Measurements from ENCODE around the gene WDR18.

The WDR18 gene, protein sequence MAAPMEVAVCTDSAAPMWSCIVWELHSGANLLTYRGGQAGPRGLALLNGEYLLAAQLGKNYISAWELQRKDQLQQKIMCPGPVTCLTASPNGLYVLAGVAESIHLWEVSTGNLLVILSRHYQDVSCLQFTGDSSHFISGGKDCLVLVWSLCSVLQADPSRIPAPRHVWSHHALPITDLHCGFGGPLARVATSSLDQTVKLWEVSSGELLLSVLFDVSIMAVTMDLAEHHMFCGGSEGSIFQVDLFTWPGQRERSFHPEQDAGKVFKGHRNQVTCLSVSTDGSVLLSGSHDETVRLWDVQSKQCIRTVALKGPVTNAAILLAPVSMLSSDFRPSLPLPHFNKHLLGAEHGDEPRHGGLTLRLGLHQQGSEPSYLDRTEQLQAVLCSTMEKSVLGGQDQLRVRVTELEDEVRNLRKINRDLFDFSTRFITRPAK

GRCh38 chr19:984165-984967 lies at the start of gene WDR18:
TSS of gene WDR18 (plus strand) at chr19:984345. CDS start at chr19:984354, 9 bp downstream.
- DNase-seq (ENCODE audit: low read depth in 2 of 2) = peak; percentile 89 to 91

- DNase-seq (ENCODE audit: low read depth in 2 of 2) = no peak
These were observed 49.2 kb upstream of the WDR18 start for GRCh38 chr19:934865-935479.

DNA sequence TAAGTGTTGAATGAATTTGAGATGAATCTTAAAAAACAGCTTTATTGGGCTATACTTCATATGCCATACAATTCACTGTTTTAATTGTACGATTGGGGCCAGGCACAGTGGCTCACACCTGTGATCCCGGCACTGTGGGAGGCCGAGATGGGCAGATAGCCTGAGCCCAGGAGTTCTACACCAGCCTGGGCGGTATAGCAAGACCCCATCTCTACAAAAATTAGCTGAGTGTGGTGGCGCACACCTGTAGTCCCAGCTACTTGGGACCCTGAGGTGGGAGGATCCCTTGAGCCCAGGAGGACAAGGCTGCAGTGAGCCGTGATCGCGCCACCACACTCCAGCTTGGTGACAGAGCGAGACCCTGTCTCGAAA lies 48.0 kb upstream of the WDR18 start:
- no peak for DNase-seq (ENCODE audit: low read depth in 2 of 2)

- no peak for DNase-seq (ENCODE audit: low read depth in 2 of 2)
These were observed 46.9 kb upstream of the WDR18 start for GRCh38 chr19:937259-937694.

GRCh38 chr19:938233-938923 lies 45.8 kb upstream of the WDR18 start:
- DNase-seq (ENCODE audit: low read depth in 2 of 2) = no peak

GRCh38 chr19:939439-939838 lies 44.7 kb upstream of the WDR18 start:
- DNase-seq (ENCODE audit: low read depth in 2 of 2) = no peak

- no peak for DNase-seq (ENCODE audit: low read depth in 2 of 2)
These were observed 44.2 kb upstream of the WDR18 start for GRCh38 chr19:939922-940321.

DNA sequence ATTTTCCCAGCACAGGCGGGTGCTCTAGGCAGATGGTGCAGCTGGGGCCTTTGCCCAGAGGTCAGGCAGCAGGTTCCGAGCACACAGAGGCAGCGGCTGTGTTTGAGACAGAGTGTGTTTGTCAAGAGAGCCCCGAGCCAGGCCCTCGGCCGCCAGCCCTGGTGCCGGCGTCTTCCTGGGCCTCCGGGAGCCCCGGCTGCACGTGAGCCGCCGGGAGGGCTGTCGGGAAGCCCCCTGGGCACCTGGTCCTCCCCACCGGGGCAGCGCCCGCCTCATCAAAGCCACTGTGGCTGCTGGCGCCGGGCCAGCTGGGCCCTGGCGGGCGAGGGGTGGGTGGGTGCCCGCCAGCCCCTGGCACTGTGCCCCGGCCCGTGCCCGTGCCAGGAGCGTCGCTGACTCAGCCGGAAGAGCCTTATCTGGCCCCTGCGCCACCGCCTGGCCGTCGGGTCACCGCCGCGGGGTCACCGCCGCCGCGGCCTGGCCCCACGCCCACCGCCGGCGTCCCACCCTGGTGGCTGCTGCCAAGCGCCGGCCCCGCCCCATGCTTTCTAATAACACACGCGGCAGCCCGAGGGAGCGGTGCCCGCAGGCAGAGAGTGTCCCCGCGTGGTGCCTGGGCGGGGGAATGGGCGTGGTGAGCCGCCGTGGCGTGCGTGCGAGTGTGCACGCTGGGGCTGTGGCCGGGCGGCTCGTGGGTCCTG lies 43.4 kb upstream of the WDR18 start:
- no peak for DNase-seq (ENCODE audit: low read depth in 2 of 2)

DNA sequence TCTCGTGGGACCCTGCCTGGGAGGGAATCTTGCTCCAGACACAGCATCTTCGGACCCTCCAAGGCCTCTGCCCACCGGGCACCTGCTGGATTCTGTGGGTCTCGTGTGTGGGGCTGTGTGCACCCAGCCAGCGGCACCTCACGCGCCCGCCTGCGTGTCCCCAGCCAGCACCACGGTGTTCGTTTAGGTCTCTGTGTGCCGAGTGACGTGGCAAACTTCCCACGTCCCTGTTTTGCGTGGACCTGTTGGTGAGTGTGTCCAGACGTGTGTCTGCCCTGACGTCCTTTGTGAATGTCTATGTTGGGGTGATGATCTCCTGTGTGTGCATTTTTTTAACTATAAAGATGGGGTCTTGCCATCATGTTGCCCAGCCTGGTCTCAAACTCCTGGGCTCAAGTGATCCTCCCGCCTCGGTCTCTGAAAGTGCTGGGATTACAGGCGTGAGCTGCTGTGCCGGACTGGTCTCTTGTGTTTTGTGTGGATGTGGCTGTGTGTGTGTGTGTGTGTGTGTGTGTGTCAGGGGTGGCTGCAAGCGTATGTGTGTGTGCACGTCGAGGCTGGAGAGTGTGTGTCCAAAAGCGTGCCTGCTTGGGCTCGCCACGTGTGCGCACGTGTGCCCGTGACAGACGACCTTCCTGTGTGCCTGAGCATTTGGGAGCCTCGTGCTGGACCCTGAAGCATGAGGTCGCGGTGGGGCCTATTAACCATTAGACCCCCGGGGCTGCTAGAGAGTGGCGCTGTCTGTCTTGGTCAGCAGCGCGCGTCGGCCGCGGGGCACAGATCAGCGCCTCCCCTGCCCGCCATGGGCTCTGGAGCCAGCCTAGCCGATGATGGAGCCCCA lies 42.6 kb upstream of the WDR18 start:
- no peak for DNase-seq (ENCODE audit: low read depth in 2 of 2)

GRCh38 chr19:942133-942645 lies 42.0 kb upstream of the WDR18 start:
- DNase-seq (ENCODE audit: low read depth in 2 of 2) = no peak

DNA sequence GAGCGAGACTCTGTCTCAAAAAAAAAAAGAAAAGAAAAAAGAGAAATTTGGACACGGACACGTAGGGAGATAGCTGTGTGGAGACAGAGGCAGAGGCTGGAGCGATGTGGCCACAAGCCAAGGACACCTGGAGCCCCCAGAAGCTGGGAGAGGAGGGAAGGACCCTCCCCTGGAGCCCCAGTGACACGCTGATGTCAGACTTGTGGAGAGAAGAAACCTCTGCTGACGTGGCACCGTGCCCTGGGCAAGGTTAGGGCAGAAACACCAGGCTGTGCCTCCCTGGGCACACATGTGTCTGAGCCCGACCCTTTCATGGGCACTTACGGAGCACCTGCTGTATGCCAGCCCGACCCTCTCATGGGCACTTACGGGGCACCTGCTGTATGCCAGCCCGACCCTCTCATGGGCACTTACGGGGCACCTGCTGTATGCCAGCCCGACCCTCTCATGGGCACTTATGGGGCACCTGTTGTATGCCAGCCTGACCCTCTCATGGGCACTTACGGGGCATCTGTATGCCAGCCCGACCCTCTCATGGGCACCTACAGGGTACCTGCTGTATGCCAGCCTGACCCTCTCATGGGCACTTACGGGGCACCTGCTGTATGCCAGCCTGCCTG lies 40.5 kb upstream of the WDR18 start:
- DNase-seq (ENCODE audit: low read depth in 2 of 2) = no peak

- DNase-seq (ENCODE audit: low read depth in 2 of 2) = no peak
These were observed 40.0 kb upstream of the WDR18 start for GRCh38 chr19:944171-944567.

- DNase-seq (ENCODE audit: low read depth in 2 of 2) = no peak
These were observed 39.4 kb upstream of the WDR18 start for GRCh38 chr19:944663-945241.

DNA sequence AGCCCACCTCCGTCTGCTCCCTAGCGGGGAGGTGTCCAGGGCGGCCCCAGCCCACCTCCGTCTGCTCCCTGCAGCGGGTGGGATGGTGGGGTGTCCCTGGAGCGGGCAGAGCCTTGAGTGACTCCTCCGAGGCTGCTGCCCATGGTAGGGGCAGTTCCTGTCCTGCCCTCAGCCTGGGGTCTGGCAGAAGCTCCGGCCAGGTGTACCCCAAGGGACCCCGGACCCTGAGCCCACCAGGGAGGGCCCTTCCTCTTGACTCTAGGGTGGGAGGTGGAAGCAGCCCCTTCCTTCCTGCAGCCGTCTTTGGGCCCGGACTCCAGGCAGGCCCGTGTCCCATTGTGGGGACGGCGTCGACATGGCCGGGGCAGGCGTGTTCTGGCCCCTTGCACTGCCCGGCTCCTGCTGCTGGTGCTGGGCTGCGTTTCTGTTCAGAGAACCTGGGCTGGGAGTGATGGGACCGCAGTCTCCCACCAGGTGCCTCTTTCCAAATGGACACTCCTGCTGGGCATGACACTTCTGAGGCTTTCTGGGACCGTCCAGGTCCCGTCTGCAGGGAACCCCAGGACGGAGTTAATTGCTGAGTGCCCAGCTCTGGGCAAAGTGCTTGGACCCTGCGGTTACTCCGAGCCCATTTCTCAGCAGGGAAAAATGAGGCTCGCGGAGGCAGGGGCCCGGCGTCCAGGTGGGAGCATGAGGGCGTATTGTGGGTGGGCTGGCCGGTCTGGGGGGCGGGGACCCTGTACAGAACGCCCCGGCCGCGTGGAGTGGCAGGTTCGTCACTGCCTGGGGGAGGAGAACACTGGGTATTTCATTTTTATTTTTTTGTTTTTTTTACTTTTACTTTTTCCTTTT lies 38.5 kb upstream of the WDR18 start:
- DNase-seq (ENCODE audit: low read depth in 2 of 2) = no peak

DNA sequence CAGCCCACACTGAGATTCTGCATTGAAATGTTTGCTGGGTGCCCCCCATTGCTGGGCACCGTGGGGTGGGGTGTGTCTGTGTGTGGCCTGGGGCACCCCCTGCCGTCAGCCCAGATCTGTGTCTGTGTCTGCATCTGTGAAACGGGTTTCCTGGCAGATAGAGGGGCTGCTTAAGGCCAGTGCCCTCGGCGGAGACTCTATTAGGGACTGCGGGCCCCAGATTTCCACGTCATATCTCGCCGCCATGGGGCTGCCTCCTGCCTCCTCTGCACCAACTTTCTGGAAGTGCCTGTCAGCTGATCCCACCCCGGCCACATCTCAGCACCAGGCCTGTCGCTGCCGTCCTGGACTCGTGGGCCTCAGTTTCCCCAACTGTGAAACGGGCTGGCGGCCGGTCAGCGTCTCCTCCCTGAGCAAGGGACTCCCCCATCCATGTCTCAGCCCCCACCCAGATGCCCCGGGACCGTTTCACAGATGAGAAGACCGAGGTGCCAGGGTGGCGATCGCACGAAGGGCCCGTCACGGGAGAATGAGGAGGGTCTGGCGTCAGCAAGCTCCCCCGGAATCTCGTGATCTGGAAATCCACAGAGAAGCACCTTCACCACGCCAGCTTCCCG lies 36.9 kb upstream of the WDR18 start:
- DNase-seq (ENCODE audit: low read depth in 2 of 2) = no peak

DNA sequence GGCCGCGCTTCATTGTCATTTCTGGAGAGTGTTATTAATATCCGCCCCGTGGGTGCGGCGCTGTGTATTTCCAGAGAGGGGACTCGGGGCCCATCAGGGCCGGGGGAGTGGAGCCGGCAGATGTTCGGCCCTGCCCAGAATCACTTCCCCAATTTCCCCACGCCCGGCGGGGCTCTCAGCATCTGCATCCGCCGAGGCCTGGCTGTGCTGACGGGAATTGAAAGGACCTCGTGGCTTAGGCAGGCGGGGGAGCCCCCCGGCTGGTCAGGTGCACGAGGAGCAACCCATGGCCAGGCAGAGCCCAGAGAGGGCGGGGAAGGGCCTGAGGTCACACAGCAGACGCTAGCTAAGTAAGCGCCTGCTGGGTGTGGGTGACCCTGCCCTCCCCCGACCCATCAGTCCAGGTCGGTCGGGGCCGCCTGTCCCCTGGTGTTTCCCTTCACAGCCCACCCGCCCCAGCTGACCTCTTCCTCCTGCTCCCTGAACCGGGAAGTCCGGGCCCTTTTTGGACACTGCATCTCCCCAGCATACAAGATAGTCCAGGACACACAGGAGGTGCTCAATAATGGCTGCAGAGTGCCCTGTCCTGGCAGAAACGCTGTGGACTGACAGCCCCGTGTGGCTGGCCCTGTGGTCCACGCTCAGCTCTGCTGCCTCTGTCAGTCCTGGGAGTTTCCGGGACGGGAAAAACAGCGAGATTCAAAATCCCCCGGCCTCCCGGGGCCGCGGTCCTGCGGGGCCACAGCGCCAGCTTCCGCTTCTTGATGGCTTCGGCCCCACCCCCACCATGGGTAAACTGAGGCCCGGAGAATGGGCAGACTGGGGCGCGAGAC lies 36.2 kb upstream of the WDR18 start:
- no peak for DNase-seq (ENCODE audit: low read depth in 2 of 2)
